GM18873 (cell line): ENCODE data around the gene ITGB1.
"Not testable (repeated sequence)": the region's sequence is repeated elsewhere in the genome, so short reads cannot be mapped to it uniquely, and the experiment has no call there.

Experiments used
- ATAC-seq: cut with Tn5 transposase; IDR thresholded peaks from one replicate; pipeline ENCODE4 v1.9.1; 2021; ENCODE audit warnings: mild to moderate bottlenecking, moderate library complexity, moderate number of reproducible peaks; ENCODE audit not compliant: unreplicated experiment, low FRiP score

The ITGB1 gene

GRCh38 chr10:32895200-32895968, 62.6 kb downstream of the ITGB1 start:
- ATAC-seq: not testable (repeated sequence)

- ATAC-seq: no peak
Measured at GRCh38 chr10:32893916-32894664, 63.9 kb downstream of the ITGB1 start.

- no peak for ATAC-seq
Measured at GRCh38 chr10:32893434-32893833, 64.6 kb downstream of the ITGB1 start.

- no peak for ATAC-seq
Measured at GRCh38 chr10:32891261-32891660, 66.8 kb downstream of the ITGB1 start.

DNA sequence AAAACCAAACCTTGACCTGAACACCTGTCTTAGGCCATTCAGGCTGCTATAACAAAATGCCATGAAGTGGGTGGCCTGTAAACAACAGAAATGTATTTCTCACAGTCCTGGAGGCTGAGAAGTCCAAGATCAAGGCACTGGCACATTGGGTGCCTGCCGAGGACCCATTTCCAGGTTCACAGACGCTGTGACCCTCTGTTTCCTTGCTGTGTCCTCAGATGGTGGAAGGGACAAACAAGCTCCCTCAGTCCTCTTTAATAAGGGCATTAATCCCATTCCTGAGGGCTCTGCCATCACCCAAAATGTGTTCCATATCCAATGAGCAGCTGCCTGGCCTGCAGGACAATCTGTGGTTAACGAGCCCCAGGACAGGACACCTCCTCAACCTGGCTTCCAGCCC, 67.6 kb downstream of the ITGB1 start:
- ATAC-seq: no peak

GRCh38 chr10:32889631-32890212, 68.3 kb downstream of the ITGB1 start:
- ATAC-seq: no peak

DNA sequence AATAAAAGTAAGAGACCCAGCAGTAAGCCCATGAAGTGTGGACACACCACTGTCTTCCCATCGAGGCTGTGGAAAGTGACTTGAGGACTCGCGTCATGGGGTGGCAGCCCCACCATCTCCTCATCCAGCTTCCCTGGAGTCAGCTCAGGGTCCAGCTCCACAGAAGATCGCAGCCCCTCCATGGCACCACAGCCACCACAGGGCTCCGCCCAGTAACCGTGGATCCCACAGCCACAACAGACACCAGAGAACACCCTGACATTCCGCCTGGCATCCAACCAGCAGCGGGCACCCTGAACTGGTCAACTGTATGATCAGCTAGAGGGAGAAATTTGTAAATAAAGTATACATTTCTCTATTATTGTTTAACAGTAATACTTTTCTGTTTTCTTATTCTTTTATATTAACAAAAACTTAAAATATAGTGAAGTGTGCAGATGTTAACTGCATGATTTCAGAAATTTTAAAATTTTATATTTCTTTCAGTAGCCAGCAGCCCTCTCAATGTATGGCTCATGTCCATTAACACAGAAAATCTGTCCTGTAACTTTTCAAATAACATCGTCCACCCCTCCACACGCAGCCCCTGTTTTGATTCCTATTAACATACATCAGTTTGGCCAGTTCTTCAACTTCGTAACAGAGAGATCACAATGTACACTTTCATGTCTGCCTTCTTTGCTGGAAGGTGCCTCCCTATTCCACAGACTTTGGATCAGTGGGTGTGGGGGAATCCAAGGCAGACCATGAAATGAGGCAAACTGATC, 69.7 kb downstream of the ITGB1 start:
- no peak for ATAC-seq

- ATAC-seq: no peak
Measured at GRCh38 chr10:32887481-32887880, 70.5 kb downstream of the ITGB1 start.

GRCh38 chr10:32882076-32882475, 76.0 kb downstream of the ITGB1 start:
- ATAC-seq: no peak

DNA sequence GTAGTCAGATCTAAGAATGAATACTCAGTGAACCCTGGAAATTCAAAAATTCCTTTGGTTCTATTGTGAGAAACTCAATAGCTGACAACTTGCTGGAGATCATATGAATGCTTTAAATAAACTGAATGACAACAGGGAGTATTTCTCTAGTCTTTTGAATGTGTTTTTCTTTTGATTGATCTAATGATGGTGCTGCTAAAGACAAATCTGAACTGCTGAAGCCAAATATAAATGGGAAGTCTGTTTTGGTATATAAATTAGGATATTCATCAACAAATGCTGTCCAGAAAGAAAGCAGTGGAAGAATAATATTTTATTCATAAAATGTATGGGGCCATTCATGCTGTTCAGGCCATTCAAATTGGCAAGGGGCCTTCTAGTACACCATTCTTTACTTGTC, 79.4 kb downstream of the ITGB1 start:
- ATAC-seq: no peak

DNA sequence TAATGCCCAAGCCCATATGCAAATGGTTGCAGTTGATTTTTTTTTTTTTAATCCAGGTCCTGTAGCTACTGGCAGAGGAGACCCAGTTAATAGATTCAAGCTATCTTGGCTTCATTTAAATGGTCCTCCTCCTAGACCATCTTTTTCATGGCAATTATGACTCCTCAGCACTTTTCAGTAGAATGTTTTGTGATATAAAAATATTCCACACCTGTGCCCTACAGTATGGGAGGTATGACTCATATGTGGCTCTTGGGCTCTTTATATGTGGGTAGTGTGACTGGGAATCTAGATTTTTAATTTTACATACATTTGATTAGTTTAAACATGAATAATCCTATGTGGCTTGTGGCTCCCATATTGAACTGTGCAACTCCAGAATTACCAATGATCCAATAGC, 80.1 kb downstream of the ITGB1 start:
- ATAC-seq: no peak

GRCh38 chr10:32865170-32865569, 92.9 kb downstream of the ITGB1 start:
- no peak for ATAC-seq

- ATAC-seq: no peak
Measured at GRCh38 chr10:32854435-32854834, 103.6 kb downstream of the ITGB1 start.

- ATAC-seq: no peak
Measured at GRCh38 chr10:32851301-32851700, 106.7 kb downstream of the ITGB1 start.
